OCI-LY7 (cell line): Measurements from ENCODE around the gene SMURF2.

Experiments used
- CTCF ChIP-seq: fragments of 200-600 bp; sonication (generic); conservative IDR thresholded peaks from 2 replicates; pipeline ENCODE4 v1.5.1; 2014; ENCODE audit warnings: mild to moderate bottlenecking, antibody characterized with exemption, low read length, moderate library complexity, mixed read lengths
- EZH2phosphoT487 ChIP-seq: fragments of 200-600 bp; sonication (generic); IDR thresholded peaks from 2 replicates; pipeline ENCODE4 v1.6.1; 2018; ENCODE audit warnings: low read depth, borderline replicate concordance, mild to moderate bottlenecking, mixed run types, antibody characterized with exemption, low read length, moderate library complexity, mixed read lengths

GRCh38 chr17:64603987-64604386 lies 58.1 kb downstream of the SMURF2 start:
- TF ChIP-seq CTCF (no peak), EZH2phosphoT487 (no peak)
